Measurements from ENCODE around the gene GIT2. TPM values are rescaled to one million over a fixed set of nuclear protein-coding genes. Genes with fewer than 3 reads are reported as not detected.
"Not testable (repeated sequence)": the region's sequence is repeated elsewhere in the genome, so short reads cannot be mapped to it uniquely, and the experiment has no call there.

Gene GIT2
- total RNA-seq, 1 experiment from 2014 or later = 56.0 TPM

DNA sequence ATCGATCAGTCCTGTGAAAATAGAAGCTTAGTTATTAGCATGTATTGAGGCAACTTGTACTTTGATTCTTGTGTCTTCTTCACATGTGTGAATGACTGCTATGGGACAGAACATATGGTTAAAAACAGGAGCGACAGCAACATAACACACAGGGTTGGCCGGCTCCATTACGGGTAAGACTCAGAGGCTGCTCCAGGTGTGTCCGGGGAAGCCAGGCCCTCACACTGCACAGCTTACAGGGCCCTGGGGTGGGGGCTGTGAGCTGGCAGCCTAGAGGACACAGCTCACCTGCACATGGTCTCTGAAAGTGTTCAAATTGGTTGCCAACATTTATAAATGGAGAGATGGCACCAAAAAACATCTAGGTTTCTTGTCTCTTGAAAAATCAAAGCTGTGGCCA is 65.0 kb downstream of the GIT2 start:
- Mint-ChIP-seq H3K27me3 (ENCODE audit: unreplicated experiment) (no peaks in the 10 kb centered on the region), H3K27ac (ENCODE audit: unreplicated experiment) (no peak overlapping the region), H3K9me3 (ENCODE audit: low read depth, unreplicated experiment) (no peaks in the 10 kb centered on the region), H3K4me1 (ENCODE audit: low read depth, unreplicated experiment) (no peaks in the 10 kb centered on the region), H3K36me3 (ENCODE audit: insufficient read depth, unreplicated experiment) (peaks cover 24% of the 10 kb centered on the region), H3K4me3 (ENCODE audit: low read depth, unreplicated experiment) (no peak overlapping the region)
- CTCF ChIA-PET = interaction anchor here (0.6 kb wide), 2 partner anchors 503 to 710 kb away, joined by 3 to 4 read pairs; no protein-coding TSS in a partner anchor
- TF ChIP-seq, protein P1, sequence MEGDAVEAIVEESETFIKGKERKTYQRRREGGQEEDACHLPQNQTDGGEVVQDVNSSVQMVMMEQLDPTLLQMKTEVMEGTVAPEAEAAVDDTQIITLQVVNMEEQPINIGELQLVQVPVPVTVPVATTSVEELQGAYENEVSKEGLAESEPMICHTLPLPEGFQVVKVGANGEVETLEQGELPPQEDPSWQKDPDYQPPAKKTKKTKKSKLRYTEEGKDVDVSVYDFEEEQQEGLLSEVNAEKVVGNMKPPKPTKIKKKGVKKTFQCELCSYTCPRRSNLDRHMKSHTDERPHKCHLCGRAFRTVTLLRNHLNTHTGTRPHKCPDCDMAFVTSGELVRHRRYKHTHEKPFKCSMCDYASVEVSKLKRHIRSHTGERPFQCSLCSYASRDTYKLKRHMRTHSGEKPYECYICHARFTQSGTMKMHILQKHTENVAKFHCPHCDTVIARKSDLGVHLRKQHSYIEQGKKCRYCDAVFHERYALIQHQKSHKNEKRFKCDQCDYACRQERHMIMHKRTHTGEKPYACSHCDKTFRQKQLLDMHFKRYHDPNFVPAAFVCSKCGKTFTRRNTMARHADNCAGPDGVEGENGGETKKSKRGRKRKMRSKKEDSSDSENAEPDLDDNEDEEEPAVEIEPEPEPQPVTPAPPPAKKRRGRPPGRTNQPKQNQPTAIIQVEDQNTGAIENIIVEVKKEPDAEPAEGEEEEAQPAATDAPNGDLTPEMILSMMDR (IDR thresholded peaks at IDR 0.05; ENCODE audit: unreplicated experiment) = no peak
- DNase-seq = no peak
- no TSS peak for BruUV-seq (replicated peaks)
- intact Hi-C loops (cut with micrococcal nuclease; ENCODE audit: unreplicated experiment) = no loop called here

DNA sequence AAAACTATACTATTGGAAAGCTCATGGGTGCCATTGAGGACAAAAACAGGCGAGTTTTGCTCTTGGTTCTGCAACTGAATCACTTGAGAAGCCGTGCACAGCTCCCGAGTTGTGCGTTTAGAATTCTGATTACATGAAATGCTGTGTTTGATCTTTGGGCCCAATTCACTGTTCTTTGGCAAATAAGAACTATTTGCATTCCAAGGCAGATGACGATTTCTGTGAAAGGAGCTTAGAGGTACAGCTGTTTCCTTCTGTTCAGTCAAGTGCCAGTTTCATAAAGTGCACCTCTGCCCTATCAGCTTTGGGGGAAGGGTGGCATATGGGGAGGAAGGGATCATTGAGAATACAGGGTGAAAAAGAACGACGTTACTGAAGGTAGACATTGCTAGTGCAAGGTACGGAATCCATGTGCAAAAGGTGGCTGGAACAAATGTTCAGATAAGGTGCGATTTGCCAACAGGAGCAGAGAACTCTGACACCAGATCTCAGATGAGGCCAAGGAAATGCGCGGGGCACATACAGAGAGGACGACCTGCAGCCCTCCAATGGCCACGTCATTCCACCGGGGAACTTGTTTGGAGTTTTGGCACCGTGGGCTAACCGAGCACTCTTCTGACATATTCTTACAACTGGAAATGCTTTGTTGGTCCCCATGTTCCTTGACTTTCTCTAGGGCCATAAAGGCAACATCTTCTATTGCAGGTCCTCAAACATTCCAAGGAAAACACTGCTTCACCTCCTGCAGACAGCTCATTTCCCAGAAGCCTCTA is 66.0 kb downstream of the GIT2 start:
- Mint-ChIP-seq H3K27ac (ENCODE audit: unreplicated experiment) (no peak overlapping the region), H3K4me1 (ENCODE audit: low read depth, unreplicated experiment) (no peaks in the 10 kb centered on the region), H3K9me3 (ENCODE audit: low read depth, unreplicated experiment) (no peaks in the 10 kb centered on the region), H3K27me3 (ENCODE audit: unreplicated experiment) (no peaks in the 10 kb centered on the region), H3K4me3 (ENCODE audit: low read depth, unreplicated experiment) (no peak overlapping the region), H3K36me3 (ENCODE audit: insufficient read depth, unreplicated experiment) (peaks cover 17% of the 10 kb centered on the region)
- CTCF ChIA-PET = no interaction called here
- BruUV-seq (replicated peaks) = no TSS peak
- intact Hi-C loops (cut with micrococcal nuclease; ENCODE audit: unreplicated experiment) = no loop called here
- TF ChIP-seq, protein P1 (IDR thresholded peaks at IDR 0.05; ENCODE audit: unreplicated experiment) = no peak
- DNase-seq = no peak

DNA sequence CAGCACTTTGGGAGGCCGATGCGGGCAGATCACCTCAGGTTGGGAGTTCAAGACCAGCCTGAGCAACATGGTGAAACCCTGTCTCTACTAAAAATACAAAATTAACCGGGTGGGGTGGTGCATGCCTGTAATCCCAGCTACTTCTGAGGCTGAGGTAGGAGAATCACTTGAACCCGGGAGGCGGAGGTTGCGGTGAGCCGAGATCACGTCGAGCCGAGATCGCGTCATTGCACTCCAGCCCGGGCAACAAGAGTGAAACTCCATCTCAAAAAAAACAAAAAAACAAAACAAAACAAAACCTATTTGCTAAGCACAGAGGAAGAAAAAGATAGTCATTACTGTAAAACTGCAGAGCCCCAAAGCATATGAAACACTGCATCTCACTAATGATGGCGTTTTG is 66.8 kb downstream of the GIT2 start:
- H3K4me1 Mint-ChIP-seq (ENCODE audit: low read depth, unreplicated experiment); DNase-seq; H3K27me3 Mint-ChIP-seq (ENCODE audit: unreplicated experiment); H3K4me3 Mint-ChIP-seq (ENCODE audit: low read depth, unreplicated experiment); CTCF ChIA-PET; BruUV-seq (replicated peaks); H3K27ac Mint-ChIP-seq (ENCODE audit: unreplicated experiment); H3K9me3 Mint-ChIP-seq (ENCODE audit: low read depth, unreplicated experiment): not testable (repeated sequence)
- peaks cover 15% of the 10 kb centered on the region for H3K36me3 Mint-ChIP-seq (ENCODE audit: insufficient read depth, unreplicated experiment)
- intact Hi-C loops (cut with micrococcal nuclease; ENCODE audit: unreplicated experiment) = loop anchor here (5.0 kb wide), 1 partner anchor 77 kb away; no protein-coding TSS in a partner anchor

DNA sequence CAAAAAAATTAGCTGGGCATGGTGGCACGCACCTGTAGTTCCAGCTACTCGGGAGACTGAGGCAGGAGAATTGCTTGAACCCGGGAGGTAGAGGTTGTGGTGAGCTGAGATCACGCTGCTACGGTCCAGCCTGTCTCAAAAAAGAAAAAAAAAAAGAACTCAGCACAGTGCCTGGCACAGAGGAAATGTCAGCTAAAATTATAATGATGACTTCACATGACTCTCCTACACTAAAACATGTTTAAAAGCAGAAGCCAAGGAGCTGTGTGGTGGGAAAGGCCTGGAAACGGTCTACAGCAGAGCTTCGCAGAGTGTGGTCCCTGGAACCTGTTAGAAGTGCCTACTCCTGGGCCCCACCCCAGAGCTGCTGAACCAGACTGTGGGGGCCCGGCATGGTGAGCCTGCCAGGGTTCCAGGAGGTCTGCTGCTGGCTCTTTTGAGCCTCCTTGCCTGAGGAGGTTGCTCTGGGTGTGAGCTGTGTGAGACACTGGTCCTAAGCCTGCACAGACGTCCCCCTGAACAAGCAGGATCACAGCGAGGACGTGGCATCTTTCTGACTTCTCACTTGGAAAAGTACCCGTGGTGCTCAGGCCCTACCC is 68.0 kb downstream of the GIT2 start:
- Mint-ChIP-seq H3K4me1 (ENCODE audit: low read depth, unreplicated experiment) (no peaks in the 10 kb centered on the region), H3K27ac (ENCODE audit: unreplicated experiment) (no peak overlapping the region), H3K4me3 (ENCODE audit: low read depth, unreplicated experiment) (no peak overlapping the region), H3K9me3 (ENCODE audit: low read depth, unreplicated experiment) (no peaks in the 10 kb centered on the region), H3K27me3 (ENCODE audit: unreplicated experiment) (no peaks in the 10 kb centered on the region), H3K36me3 (ENCODE audit: insufficient read depth, unreplicated experiment) (peaks cover 6% of the 10 kb centered on the region)
- CTCF ChIA-PET = interaction anchor here (0.5 to 1.2 kb wide), 3 partner anchors 46 to 781 kb away, joined by 3 to 6 read pairs (median 3); no protein-coding TSS in a partner anchor
- DNase-seq = no peak
- TF ChIP-seq, protein P1 (IDR thresholded peaks at IDR 0.05; ENCODE audit: unreplicated experiment) = no peak
- intact Hi-C loops (cut with micrococcal nuclease; ENCODE audit: unreplicated experiment) = loop anchor here (5.0 kb wide), 1 partner anchor 76 kb away; no protein-coding TSS in a partner anchor
- BruUV-seq (replicated peaks) = no TSS peak

Data from Calu3 (cell line).